K562 (cell line): Measurements from ENCODE around the gene FAM83F. TPM values are rescaled to one million over a fixed set of nuclear protein-coding genes. Genes with fewer than 3 reads are reported as not detected.

Experiments used
- ATAC-seq: fragments of 200-7000 bp; cut with Tn5 transposase; 3 replicates; pipeline ENCODE4 v1.9.1; 2020; ENCODE audit warnings: moderate library complexity
- BruUV-seq: library from RNA; stranded (reverse); fragments of 400-500 nt; replicated peaks from 2 replicates; lab custom pipeline; 2021; lab: Mats Ljungman, UMichigan
- CTCF ChIA-PET: fragments of 300-600 bp; formaldehyde crosslinking; extraction: SDS; loops from one replicate; lab custom pipeline; 2021; ENCODE audit warnings: low intra/inter-chr PET ratio; lab: Yijun Ruan, JAX
- POLR2A ChIA-PET: fragments of 300-600, 350-650 bp; sonication (Branson Sonifier 250); formaldehyde crosslinking; extraction: SDS; loops from one replicate; lab custom pipeline; 2021; ENCODE audit warnings: antibody characterized with exemption, inconsistent platforms; lab: Yijun Ruan, JAX
- DNase-seq, 4 experiments: peaks; one replicate each; pipeline versions ENCODE4 v3.0.0 to v3.0.0-alpha.2; 2011 to 2018; ENCODE audit warnings: low spot score in 3 of 4, mixed read lengths in 3 of 4; ENCODE audit errors: extremely low read depth in 1 of 4
- FAIRE-seq: peaks from 2 replicates; lab custom pipeline; 2011; peaks lifted over from hg19 to GRCh38; lab: Jason Lieb, UNC
- H2AFZ ChIP-seq: 2 replicates; pipeline ENCODE4 v1.6.0; 2011; ENCODE audit warnings: low read depth, low read length, control low read depth, inconsistent platforms
- H3K27ac ChIP-seq: fragments of 200-600 bp; 3 replicates; pipeline ENCODE4 v1.8.0; 2011; ENCODE audit warnings: low read depth, mild to moderate bottlenecking, control low read depth, inconsistent platforms, low read length, moderate library complexity, mixed read lengths; ENCODE audit errors: extremely low read depth
- H3K27me3 ChIP-seq, 2 experiments: fragments of 300-600 bp in 1 of 2; 2 replicates in 1 of 2; 3 replicates in 1 of 2; pipeline versions ENCODE4 v1.6.0 to v1.8.0; 2011; ENCODE audit warnings: inconsistent platforms in 2 of 2, low read length in 2 of 2, mild to moderate bottlenecking in 1 of 2, mixed read lengths in 1 of 2, moderate library complexity in 1 of 2; ENCODE audit not compliant: control insufficient read depth in 2 of 2, insufficient read depth in 2 of 2
- H3K36me3 ChIP-seq: fragments of 300-600 bp; 3 replicates; pipeline ENCODE4 v1.8.0; 2011; ENCODE audit warnings: mild to moderate bottlenecking, low read length, inconsistent platforms; ENCODE audit not compliant: control insufficient read depth, insufficient read depth
- H3K4me1 ChIP-seq, 2 experiments: fragments of 200-600 bp in 1 of 2; replicated peaks in 1 of 2; 2 replicates in 1 of 2; 3 replicates in 1 of 2; pipeline versions ENCODE4 v1.5.1 to v1.8.0; 2011; ENCODE audit warnings: inconsistent platforms in 2 of 2, low read length in 2 of 2, mild to moderate bottlenecking in 1 of 2, mixed read lengths in 1 of 2, moderate library complexity in 1 of 2; ENCODE audit not compliant: control insufficient read depth in 2 of 2, insufficient read depth in 2 of 2
- H3K4me2 ChIP-seq: 2 replicates; pipeline ENCODE4 v1.6.1; 2011; ENCODE audit warnings: low read length, control low read depth, inconsistent platforms, mixed read lengths; ENCODE audit not compliant: insufficient read depth
- H3K4me3 ChIP-seq: fragments of 200-600 bp; sonication (generic), shearing (Covaris generic); 2 replicates; pipeline ENCODE4 v1.5.1; 2016; ENCODE audit warnings: control low read depth, inconsistent platforms
- H3K79me2 ChIP-seq: fragments of 200-600 bp; 3 replicates; pipeline ENCODE4 v1.8.0; 2011; ENCODE audit warnings: low read length, inconsistent platforms; ENCODE audit not compliant: control insufficient read depth, insufficient read depth
- H3K9ac ChIP-seq, 2 experiments: 2 replicates each; pipeline versions ENCODE4 v1.6.0 to v1.6.1; 2011; ENCODE audit warnings: low read depth in 2 of 2, low read length in 2 of 2, control low read depth in 1 of 2, inconsistent platforms in 1 of 2, mild to moderate bottlenecking in 1 of 2, mixed read lengths in 1 of 2; ENCODE audit not compliant: insufficient read depth in 1 of 2
- H3K9me1 ChIP-seq: one replicate; pipeline ENCODE4 v1.6.0; 2011; ENCODE audit warnings: inconsistent platforms, mild to moderate bottlenecking, low read length, moderate library complexity; ENCODE audit not compliant: control insufficient read depth, insufficient read depth
- H3K9me3 ChIP-seq: replicated peaks from 2 replicates; pipeline ENCODE4 v1.5.1; 2011; ENCODE audit warnings: low read depth, low read length, inconsistent platforms; ENCODE audit not compliant: control insufficient read depth, insufficient read depth
- H4K20me1 ChIP-seq: replicated peaks from 2 replicates; pipeline ENCODE4 v1.6.1; 2011; ENCODE audit warnings: low read length, inconsistent platforms, mixed read lengths; ENCODE audit not compliant: control insufficient read depth, insufficient read depth
- FOXJ2 ChIP-seq: fragments of 200-800 bp; sonication (Bioruptor generic); IDR thresholded peaks from 2 replicates; pipeline ENCODE4 v1.6.1; 2016; ENCODE audit warnings: missing genetic modification characterization, missing compliant biosample characterization
- MITF ChIP-seq: IDR thresholded peaks from 2 replicates; pipeline ENCODE4 v1.6.1; 2014; ENCODE audit warnings: antibody characterized with exemption
- RBM25 ChIP-seq: fragments of 200-400 bp; formaldehyde crosslinking; IDR thresholded peaks from 2 replicates; pipeline ENCODE4 v1.6.1; 2018; ENCODE audit warnings: low read length, low read depth, moderate library complexity; ENCODE audit not compliant: severe bottlenecking
- SFPQ ChIP-seq: fragments of 200-400 bp; formaldehyde crosslinking; IDR thresholded peaks from 2 replicates; pipeline ENCODE4 v1.6.1; 2017; ENCODE audit warnings: mild to moderate bottlenecking, low read depth, low read length, moderate library complexity
- THAP7 ChIP-seq: fragments of 250-450 bp; sonication (Bioruptor Pico); IDR thresholded peaks from 2 replicates; pipeline ENCODE4 v1.5.0; 2021
- ZBTB1 ChIP-seq: sonication (generic); formaldehyde crosslinking; IDR thresholded peaks from 2 replicates; pipeline ENCODE4 v1.8.1; 2023; ENCODE audit warnings: missing genetic modification reagents, low read depth, mild to moderate bottlenecking, borderline replicate concordance
- ZFP36 ChIP-seq: fragments of 150-350 bp; IDR thresholded peaks from 2 replicates; pipeline ENCODE4 v1.6.1; 2018; ENCODE audit warnings: low read length, low read depth; ENCODE audit not compliant: partially characterized antibody
- ZKSCAN8 ChIP-seq: fragments of 200-800 bp; sonication (Bioruptor generic); IDR thresholded peaks from 2 replicates; pipeline ENCODE4 v1.6.1; 2016; ENCODE audit warnings: missing genetic modification characterization, missing compliant biosample characterization
- ZNF592 ChIP-seq: fragments of 450-650 bp; IDR thresholded peaks from 2 replicates; pipeline ENCODE4 v1.6.1; 2017; ENCODE audit warnings: antibody characterized with exemption, mild to moderate bottlenecking
- WGBS: fragments of 100-300 bp; shearing (Covaris generic); methylation state at CpG from one replicate; pipeline ENCODE4 v1.1.6; 2016; ENCODE audit warnings: low coverage, mixed read lengths; ENCODE audit not compliant: insufficient coverage; ENCODE audit errors: missing lambda C conversion rate; 5-methylcytosine and 5-hydroxymethylcytosine counted together
- in situ Hi-C: fragments of 300-500 bp; cut with MboI; formaldehyde crosslinking; loops from 4 replicates; pipeline ENCODE4 v1.15.0; 2018; ENCODE audit warnings: inconsistent platforms, mixed read lengths
- intact Hi-C: fragments of 100-400 bp; cut with micrococcal nuclease; formaldehyde crosslinking; loops from 2 replicates; pipeline ENCODE4 v1.14.2; 2022
- polyA plus RNA-seq, 8 experiments: library from polyadenylated mRNA; depleted of rRNA in 4 of 8; stranded (reverse) in 5 of 8; unstranded in 3 of 8; fragments of >200 nt; fragmentation: Nextera tagmentation in 2 of 8; fragmentation: Illumina TruSeq in 1 of 8; extraction: Ambion mirVana in 2 of 8; extraction: Trizol in 1 of 8; gene quantifications; 2 replicates each; pipeline versions ENCODE4 v1.2.1 to v1.2.3, GENCODE V29; 2011 to 2014; ENCODE audit warnings: inconsistent platforms in 1 of 8, missing spikeins in 1 of 8
- total RNA-seq, 7 experiments: library from RNA; depleted of rRNA in 6 of 7; stranded (reverse); fragments of >200 nt in 6 of 7; fragmentation: Illumina TruSeq in 2 of 7; extraction: Trizol in 2 of 7; gene quantifications; 2 replicates each; pipeline versions ENCODE4 v1.2.1 to v1.2.3, GENCODE V29; 2011 to 2021; ENCODE audit warnings: low replicate concordance in 1 of 7

The FAM83F gene
- total and polyA plus RNA-seq, 9 of the 15 experiments (the other 6 are each of a cell fraction or from before 2014, with no cell fraction given) = under 0.01 to 0.13 (median 0.04) TPM; not detected in 1

GRCh38 chr22:39991159-39991860, 3.4 kb upstream of the FAM83F start:
- no peaks in the 10 kb centered on the region for H3K36me3 ChIP-seq
- 78% methylated on average over 9 of the region's 9 CpGs for WGBS
- H3K4me3 ChIP-seq = no peak overlapping the region
- no peak overlapping the region for H2AFZ ChIP-seq
- no peaks in the 10 kb centered on the region for H4K20me1 ChIP-seq
- in situ Hi-C loops (no loop called here), intact Hi-C loops (no loop called here)
- H3K9me1 ChIP-seq = no peaks in the 10 kb centered on the region
- BruUV-seq = no TSS peak
- H3K9ac ChIP-seq = no peak overlapping the region
- no peak for ATAC-seq
- ChIA-PET POLR2A (interaction anchor here (0.8 to 1.4 kb wide), 4 partner anchors 10 to 53 kb away, joined by 3 to 8 read pairs (median 3); no protein-coding TSS in a partner anchor), CTCF (no interaction called here)
- H3K4me2 ChIP-seq = no peak overlapping the region
- TF ChIP-seq SFPQ = no peak
- TF ChIP-seq FOXJ2 (tag) = no peak
- no peak for TF ChIP-seq THAP7 (CRISPR knock-in tag)
- no peak for TF ChIP-seq MITF
- TF ChIP-seq ZBTB1 (CRISPR knock-in tag) = no peak
- no peak for TF ChIP-seq ZKSCAN8 (CRISPR knock-in tag)
- TF ChIP-seq ZNF592 = no peak
- peak; percentile 51 for TF ChIP-seq ZFP36
- TF ChIP-seq RBM25 = peak; percentile 69
- peaks cover 22 to 34% of the 10 kb centered on the region in 2 experiments; a peak in 4 of 5 replicates for H3K4me1 ChIP-seq
- H3K27me3 ChIP-seq = no peaks in the 10 kb centered on the region
- H3K9me3 ChIP-seq = no peaks in the 10 kb centered on the region
- no peak overlapping the region for H3K27ac ChIP-seq
- no peak for DNase-seq
- no peaks in the 10 kb centered on the region for H3K79me2 ChIP-seq
- FAIRE-seq = no peak
